ENCODE data around the gene CEL. TPM values are rescaled to one million over a fixed set of nuclear protein-coding genes. Genes with fewer than 3 reads are reported as not detected.
"Not testable (repeated sequence)": the region's sequence is repeated elsewhere in the genome, so short reads cannot be mapped to it uniquely, and the experiment has no call there.

The CEL gene
- total and polyA plus RNA-seq, 2 donors (not counting 1 experiment from before 2014, with no cell fraction given): 0.12 to 0.33 TPM

DNA sequence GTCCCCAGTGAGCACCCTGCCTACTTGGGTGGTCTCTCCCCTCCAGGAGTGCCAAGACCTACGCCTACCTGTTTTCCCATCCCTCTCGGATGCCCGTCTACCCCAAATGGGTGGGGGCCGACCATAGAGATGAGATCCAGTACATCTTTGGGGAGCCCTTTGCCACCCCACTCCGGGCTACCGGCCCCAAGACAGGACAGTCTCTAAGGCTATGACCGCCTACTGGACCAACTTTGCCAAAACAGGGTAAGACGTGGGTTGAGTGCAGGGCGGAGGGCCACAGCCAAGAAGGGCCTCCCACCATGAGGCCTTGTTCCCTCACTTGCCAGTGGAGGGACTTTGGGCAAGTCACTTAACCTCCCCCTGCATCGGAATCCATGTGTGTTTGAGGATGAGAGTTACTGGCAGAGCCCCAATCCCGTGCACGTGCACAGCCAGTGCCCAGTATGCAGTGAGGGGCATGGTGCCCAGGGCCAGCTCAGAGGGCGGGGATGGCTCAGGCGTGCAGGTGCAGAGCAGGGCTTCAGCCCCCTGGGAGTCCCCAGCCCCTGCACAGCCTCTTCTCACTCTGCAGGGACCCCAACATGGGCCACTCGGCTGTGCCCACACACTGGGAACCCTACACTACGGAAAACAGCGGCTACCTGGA, 24.6 kb downstream of the CEL start:
- H3K27ac ChIP-seq (ENCODE audit: insufficient read depth, low read length); H4K20me1 ChIP-seq (ENCODE audit: control insufficient read depth, extremely low read depth, insufficient read depth, low read length); H3K9ac ChIP-seq (ENCODE audit: insufficient read depth, low read length); DNase-seq (ENCODE audit: low read depth in 2 of 2); H2AFZ ChIP-seq (ENCODE audit: low read length); H3K9me3 ChIP-seq (ENCODE audit: control insufficient read depth, insufficient read depth, low read depth, low read length); H3K4me1 ChIP-seq (ENCODE audit: control insufficient read depth, extremely low read depth, insufficient read depth, low read length); H3K27me3 ChIP-seq (ENCODE audit: control insufficient read depth, insufficient read depth, low read length); H3K4me3 ChIP-seq (replicated peaks in 1 of 4; ENCODE audit: control extremely low read depth in 1 of 4, insufficient read depth in 1 of 4, low read depth in 3 of 4, low read length in 4 of 4); H3K4me2 ChIP-seq (ENCODE audit: extremely low read depth, insufficient read depth, low read length); H3K79me2 ChIP-seq (ENCODE audit: control insufficient read depth, insufficient read depth, low read length); H3K36me3 ChIP-seq (ENCODE audit: control insufficient read depth, insufficient read depth, low read length): not testable (repeated sequence)

DNA sequence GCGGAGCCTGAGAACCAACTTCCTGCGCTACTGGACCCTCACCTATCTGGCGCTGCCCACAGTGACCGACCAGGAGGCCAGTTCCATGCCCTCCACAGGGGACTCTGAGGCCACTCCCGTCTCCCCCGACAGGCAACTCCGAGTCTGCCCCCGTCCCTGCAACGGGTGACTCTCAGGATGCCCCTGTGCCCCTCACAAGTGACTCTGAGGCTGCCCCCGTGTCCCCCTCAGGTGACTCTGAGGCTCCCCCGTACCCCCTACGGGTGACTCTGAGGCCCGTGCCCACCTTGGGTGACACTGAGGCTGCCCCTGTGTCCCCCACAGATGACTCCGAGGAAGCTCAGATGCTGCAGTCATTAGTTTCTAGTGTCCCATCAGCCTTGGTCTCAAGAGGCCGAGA, 25.1 kb downstream of the CEL start:
- no peaks in the 10 kb centered on the region for H4K20me1 ChIP-seq (ENCODE audit: control insufficient read depth, extremely low read depth, insufficient read depth, low read length)
- no peaks in the 10 kb centered on the region for H3K79me2 ChIP-seq (ENCODE audit: control insufficient read depth, insufficient read depth, low read length)
- H3K4me3 ChIP-seq (replicated peaks in 1 of 4; ENCODE audit: control extremely low read depth in 1 of 4, insufficient read depth in 1 of 4, low read depth in 3 of 4, low read length in 4 of 4): no peak overlapping the region
- TF ChIP-seq, protein P1, sequence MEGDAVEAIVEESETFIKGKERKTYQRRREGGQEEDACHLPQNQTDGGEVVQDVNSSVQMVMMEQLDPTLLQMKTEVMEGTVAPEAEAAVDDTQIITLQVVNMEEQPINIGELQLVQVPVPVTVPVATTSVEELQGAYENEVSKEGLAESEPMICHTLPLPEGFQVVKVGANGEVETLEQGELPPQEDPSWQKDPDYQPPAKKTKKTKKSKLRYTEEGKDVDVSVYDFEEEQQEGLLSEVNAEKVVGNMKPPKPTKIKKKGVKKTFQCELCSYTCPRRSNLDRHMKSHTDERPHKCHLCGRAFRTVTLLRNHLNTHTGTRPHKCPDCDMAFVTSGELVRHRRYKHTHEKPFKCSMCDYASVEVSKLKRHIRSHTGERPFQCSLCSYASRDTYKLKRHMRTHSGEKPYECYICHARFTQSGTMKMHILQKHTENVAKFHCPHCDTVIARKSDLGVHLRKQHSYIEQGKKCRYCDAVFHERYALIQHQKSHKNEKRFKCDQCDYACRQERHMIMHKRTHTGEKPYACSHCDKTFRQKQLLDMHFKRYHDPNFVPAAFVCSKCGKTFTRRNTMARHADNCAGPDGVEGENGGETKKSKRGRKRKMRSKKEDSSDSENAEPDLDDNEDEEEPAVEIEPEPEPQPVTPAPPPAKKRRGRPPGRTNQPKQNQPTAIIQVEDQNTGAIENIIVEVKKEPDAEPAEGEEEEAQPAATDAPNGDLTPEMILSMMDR (conservative IDR thresholded peaks at IDR 0.05 in 1 of 2, IDR thresholded peaks at IDR 0.05 in 1 of 2; ENCODE audit: low read depth in 1 of 2, low read length in 2 of 2): no peak
- TF ChIP-seq EZH2 (IDR thresholded peaks at IDR 0.05; ENCODE audit: low read length, missing control alignments): no peak
- H3K36me3 ChIP-seq (ENCODE audit: control insufficient read depth, insufficient read depth, low read length): no peaks in the 10 kb centered on the region
- H3K4me2 ChIP-seq (ENCODE audit: extremely low read depth, insufficient read depth, low read length): no peak overlapping the region
- no peaks in the 10 kb centered on the region for H3K9me3 ChIP-seq (ENCODE audit: control insufficient read depth, insufficient read depth, low read depth, low read length)
- no peak overlapping the region for H2AFZ ChIP-seq (ENCODE audit: low read length)
- H3K27ac ChIP-seq (ENCODE audit: insufficient read depth, low read length): no peak overlapping the region
- H3K27me3 ChIP-seq (ENCODE audit: control insufficient read depth, insufficient read depth, low read length): no peaks in the 10 kb centered on the region
- H3K9ac ChIP-seq (ENCODE audit: insufficient read depth, low read length): no peak overlapping the region
- no peaks in the 10 kb centered on the region for H3K4me1 ChIP-seq (ENCODE audit: control insufficient read depth, extremely low read depth, insufficient read depth, low read length)
- DNase-seq (ENCODE audit: low read depth in 2 of 2): no peak

DNA sequence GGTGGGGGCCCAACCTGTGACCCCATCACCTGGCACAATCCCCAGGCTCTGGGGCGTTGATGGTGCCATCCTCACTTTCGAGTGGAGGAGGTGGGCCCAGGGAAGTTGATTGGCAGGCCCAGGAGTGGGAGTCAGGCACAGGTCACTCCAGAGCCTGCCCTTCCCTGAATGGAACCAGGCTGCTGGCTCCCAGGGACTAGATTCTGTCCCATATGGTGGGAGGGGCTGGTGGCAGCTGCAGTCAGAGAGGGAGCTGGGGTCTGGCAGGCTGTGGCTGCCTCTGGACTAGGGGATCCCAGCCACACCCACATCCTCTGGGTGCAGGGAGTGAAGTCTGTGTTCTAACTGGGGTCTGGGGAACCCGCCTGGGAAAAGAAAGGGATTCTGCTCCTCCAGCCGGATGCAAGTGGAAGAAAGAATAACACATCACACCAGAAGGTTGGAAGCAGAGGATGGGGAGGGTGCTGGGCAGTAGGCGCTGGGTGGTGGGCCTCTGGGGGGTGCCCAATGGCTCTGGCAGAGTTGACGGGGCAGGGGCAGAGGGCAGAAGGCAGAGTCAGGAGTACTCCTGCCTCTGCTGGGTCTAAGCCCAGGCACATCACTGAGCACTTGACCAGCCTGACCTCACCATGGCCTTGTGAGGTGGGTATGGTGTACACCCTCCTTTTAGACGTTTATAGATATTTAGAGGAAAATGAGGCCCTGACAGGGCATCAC, 25.8 kb downstream of the CEL start:
- Histone ChIP-seq H3K9ac (ENCODE audit: insufficient read depth, low read length) (no peak overlapping the region), H3K79me2 (ENCODE audit: control insufficient read depth, insufficient read depth, low read length) (no peaks in the 10 kb centered on the region), H3K27ac (ENCODE audit: insufficient read depth, low read length) (no peak overlapping the region), H3K4me3 (replicated peaks in 1 of 4; ENCODE audit: control extremely low read depth in 1 of 4, insufficient read depth in 1 of 4, low read depth in 3 of 4, low read length in 4 of 4) (no peak overlapping the region), H3K4me1 (ENCODE audit: control insufficient read depth, extremely low read depth, insufficient read depth, low read length) (no peaks in the 10 kb centered on the region), H2AFZ (ENCODE audit: low read length) (no peak overlapping the region), H4K20me1 (ENCODE audit: control insufficient read depth, extremely low read depth, insufficient read depth, low read length) (no peaks in the 10 kb centered on the region), H3K9me3 (ENCODE audit: control insufficient read depth, insufficient read depth, low read depth, low read length) (no peaks in the 10 kb centered on the region), H3K4me2 (ENCODE audit: extremely low read depth, insufficient read depth, low read length) (no peak overlapping the region), H3K36me3 (ENCODE audit: control insufficient read depth, insufficient read depth, low read length) (no peaks in the 10 kb centered on the region), H3K27me3 (ENCODE audit: control insufficient read depth, insufficient read depth, low read length) (no peaks in the 10 kb centered on the region)
- no peak for TF ChIP-seq EZH2 (IDR thresholded peaks at IDR 0.05; ENCODE audit: low read length, missing control alignments)
- TF ChIP-seq, protein P1 (conservative IDR thresholded peaks at IDR 0.05 in 1 of 2, IDR thresholded peaks at IDR 0.05 in 1 of 2; ENCODE audit: low read depth in 1 of 2, low read length in 2 of 2): no peak
- DNase-seq (ENCODE audit: low read depth in 2 of 2): no peak

Data from fibroblast of lung (primary cell).